ENCODE data around the gene ZCRB1.

Gene ZCRB1

DNA sequence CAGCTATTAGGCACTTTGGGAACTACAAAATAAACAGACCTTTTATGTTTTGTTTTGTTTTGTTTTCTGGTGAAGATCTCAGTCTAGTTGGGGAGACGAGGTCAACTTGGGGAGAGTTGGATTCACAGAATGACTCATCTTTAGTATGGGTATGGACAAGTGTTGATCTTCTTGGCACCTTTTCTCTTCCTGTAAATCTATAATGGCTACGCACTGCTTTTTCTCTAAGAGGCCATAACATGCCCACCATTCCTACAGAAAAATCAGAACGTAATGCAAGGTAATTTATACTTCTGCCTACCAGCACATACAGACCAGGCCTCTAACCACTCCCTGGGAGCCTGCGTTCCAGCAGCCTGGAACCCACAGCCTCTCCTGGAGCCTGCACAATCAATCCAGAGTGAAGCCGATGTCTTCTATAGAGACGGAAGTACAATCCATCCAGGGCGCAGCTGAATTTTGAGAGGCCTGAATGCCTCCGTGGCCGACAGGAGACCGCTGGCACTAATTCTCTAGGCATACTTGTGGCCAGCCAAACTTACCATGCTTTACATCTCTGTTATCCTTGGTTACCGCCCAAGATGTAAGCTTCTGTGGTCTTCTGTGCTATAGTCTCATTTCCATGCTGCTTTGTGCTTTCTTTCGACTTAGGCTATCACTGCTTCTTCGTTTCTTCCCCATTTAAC lies 790 bp upstream of the ZCRB1 start:
- H3K36me3 ChIP-seq (ENCODE audit: control insufficient read depth in 2 of 2, insufficient read depth in 2 of 2, low read length in 2 of 2) = peaks cover 0 to 3% of the 10 kb centered on the region in 2 donors
- H3K9me3 ChIP-seq (ENCODE audit: control insufficient read depth in 2 of 2, low read length in 2 of 2) = no peaks in the 10 kb centered on the region
- H3K27ac ChIP-seq (ENCODE audit: low read length) = peak overlapping the region; percentile 86
- H3K4me1 ChIP-seq (ENCODE audit: control insufficient read depth, insufficient read depth, low read length) = peaks cover 11% of the 10 kb centered on the region
- no peaks in the 10 kb centered on the region for H3K27me3 ChIP-seq (ENCODE audit: control insufficient read depth in 1 of 2, insufficient read depth in 2 of 2, low read length in 2 of 2)
- peak overlapping the region; percentile 88 to 95 for H3K4me3 ChIP-seq (ENCODE audit: low read length in 2 of 2)
- peak overlapping the region; percentile 95 to 96 for H3K9ac ChIP-seq (ENCODE audit: low read length in 2 of 2)

DNA sequence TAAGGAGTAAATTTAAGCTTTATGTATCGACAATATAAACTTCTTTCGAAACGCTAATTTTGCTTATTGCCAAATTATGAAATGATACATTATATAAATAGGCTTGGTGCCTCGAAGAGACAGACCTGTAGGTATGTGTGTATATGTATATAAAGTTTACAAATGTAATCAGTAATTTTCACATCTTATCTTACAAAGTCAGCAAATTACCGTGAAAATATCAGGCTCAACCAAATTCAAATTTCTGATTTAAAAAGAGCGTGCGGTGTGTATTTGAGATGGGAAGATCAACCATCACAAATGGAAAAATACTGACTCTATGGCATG lies 605 bp downstream of the ZCRB1 start:
- H3K27ac ChIP-seq (ENCODE audit: low read length) = peak overlapping the region; percentile 86
- peak overlapping the region; percentile 95 to 96 for H3K9ac ChIP-seq (ENCODE audit: low read length in 2 of 2)
- peaks cover 0 to 8% of the 10 kb centered on the region in 2 donors for H3K36me3 ChIP-seq (ENCODE audit: control insufficient read depth in 2 of 2, insufficient read depth in 2 of 2, low read length in 2 of 2)
- peaks cover 11% of the 10 kb centered on the region for H3K4me1 ChIP-seq (ENCODE audit: control insufficient read depth, insufficient read depth, low read length)
- H3K27me3 ChIP-seq (ENCODE audit: control insufficient read depth in 1 of 2, insufficient read depth in 2 of 2, low read length in 2 of 2) = no peaks in the 10 kb centered on the region
- H3K9me3 ChIP-seq (ENCODE audit: control insufficient read depth in 2 of 2, low read length in 2 of 2) = no peaks in the 10 kb centered on the region
- peak overlapping the region; percentile 88 to 95 for H3K4me3 ChIP-seq (ENCODE audit: low read length in 2 of 2)

DNA sequence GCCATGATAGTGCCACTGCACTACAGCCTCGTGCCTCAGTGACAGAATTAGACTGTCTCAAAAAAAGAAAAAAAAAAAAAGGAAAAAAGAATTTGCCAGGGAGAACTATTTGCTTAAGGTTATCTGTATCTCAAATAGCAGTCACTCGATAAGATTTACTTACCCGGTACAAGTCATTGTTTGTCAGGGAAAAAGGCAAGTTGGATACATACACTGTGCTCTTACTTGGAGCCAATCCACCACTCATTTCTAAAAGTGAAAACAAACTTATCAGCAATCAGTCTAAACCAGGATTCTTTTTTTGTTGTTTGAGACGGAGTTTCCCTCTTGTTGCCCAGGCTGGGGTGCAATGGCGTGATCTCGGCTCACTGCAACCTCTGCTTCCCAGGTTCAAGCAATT lies 2.0 kb downstream of the ZCRB1 start:
- peaks cover 0 to 8% of the 10 kb centered on the region in 2 donors for H3K36me3 ChIP-seq (ENCODE audit: control insufficient read depth in 2 of 2, insufficient read depth in 2 of 2, low read length in 2 of 2)
- H3K9ac ChIP-seq (ENCODE audit: low read length in 2 of 2) = no peak overlapping the region
- H3K9me3 ChIP-seq (ENCODE audit: control insufficient read depth in 2 of 2, low read length in 2 of 2) = no peaks in the 10 kb centered on the region
- H3K4me3 ChIP-seq (ENCODE audit: low read length in 2 of 2) = no peak overlapping the region
- H3K27ac ChIP-seq (ENCODE audit: low read length) = no peak overlapping the region
- H3K4me1 ChIP-seq (ENCODE audit: control insufficient read depth, insufficient read depth, low read length) = peaks cover 11% of the 10 kb centered on the region
- no peaks in the 10 kb centered on the region for H3K27me3 ChIP-seq (ENCODE audit: control insufficient read depth in 1 of 2, insufficient read depth in 2 of 2, low read length in 2 of 2)

DNA sequence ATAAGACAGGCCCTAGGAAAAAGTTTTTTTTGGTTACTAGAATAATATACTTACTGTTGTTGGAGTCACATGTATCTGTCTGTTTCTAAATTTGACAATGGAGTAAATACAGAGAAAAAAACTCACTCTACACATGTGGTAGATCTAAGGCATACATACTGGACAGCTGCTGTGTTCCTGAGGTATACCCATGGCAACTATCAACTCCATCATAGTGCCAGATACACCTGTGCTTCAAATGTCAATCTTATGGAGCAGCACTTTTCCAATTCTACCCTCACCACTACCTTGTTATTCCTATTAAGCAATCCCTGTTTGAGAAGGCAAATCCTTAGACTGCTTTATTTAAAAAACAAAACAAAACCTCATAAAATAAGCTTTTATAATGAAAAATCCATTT lies 3.3 kb downstream of the ZCRB1 start:
- Histone ChIP-seq H3K4me1 (ENCODE audit: control insufficient read depth, insufficient read depth, low read length) (peaks cover 10% of the 10 kb centered on the region), H3K27ac (ENCODE audit: low read length) (no peak overlapping the region), H3K4me3 (ENCODE audit: low read length in 2 of 2) (no peak overlapping the region), H3K27me3 (ENCODE audit: control insufficient read depth in 1 of 2, insufficient read depth in 2 of 2, low read length in 2 of 2) (no peaks in the 10 kb centered on the region), H3K9me3 (ENCODE audit: control insufficient read depth in 2 of 2, low read length in 2 of 2) (no peaks in the 10 kb centered on the region), H3K9ac (ENCODE audit: low read length in 2 of 2) (no peak overlapping the region), H3K36me3 (ENCODE audit: control insufficient read depth in 2 of 2, insufficient read depth in 2 of 2, low read length in 2 of 2) (peaks cover 3 to 8% of the 10 kb centered on the region in 2 donors)

DNA sequence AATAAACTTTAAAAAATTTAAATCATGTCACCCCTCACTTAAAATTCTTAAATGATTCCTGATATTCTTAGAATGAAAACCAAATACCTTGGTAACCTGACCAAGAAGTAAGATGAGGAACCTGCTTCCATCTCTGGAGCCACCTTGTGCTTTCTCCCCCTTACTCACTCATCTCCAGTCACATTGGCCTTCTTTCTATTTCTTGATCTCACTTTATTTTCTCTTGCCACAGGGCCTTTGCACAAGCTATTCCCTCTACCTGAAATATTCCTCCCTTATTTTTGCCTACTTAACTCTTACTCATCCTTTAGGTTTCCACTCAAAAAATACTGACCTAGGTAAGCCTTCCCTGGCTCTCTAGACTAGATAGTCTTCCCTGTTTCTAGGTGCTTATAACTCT lies 5.1 kb downstream of the ZCRB1 start:
- Histone ChIP-seq H3K27me3 (ENCODE audit: control insufficient read depth in 1 of 2, insufficient read depth in 2 of 2, low read length in 2 of 2) (no peaks in the 10 kb centered on the region), H3K9me3 (ENCODE audit: control insufficient read depth in 2 of 2, low read length in 2 of 2) (no peaks in the 10 kb centered on the region), H3K36me3 (ENCODE audit: control insufficient read depth in 2 of 2, insufficient read depth in 2 of 2, low read length in 2 of 2) (peaks cover 3 to 12% of the 10 kb centered on the region in 2 donors), H3K4me1 (ENCODE audit: control insufficient read depth, insufficient read depth, low read length) (no peaks in the 10 kb centered on the region), H3K27ac (ENCODE audit: low read length) (no peak overlapping the region), H3K9ac (ENCODE audit: low read length in 2 of 2) (no peak overlapping the region), H3K4me3 (ENCODE audit: low read length in 2 of 2) (no peak overlapping the region)

- Histone ChIP-seq H3K9ac (ENCODE audit: low read length in 2 of 2) (no peak overlapping the region), H3K9me3 (ENCODE audit: control insufficient read depth in 2 of 2, low read length in 2 of 2) (no peaks in the 10 kb centered on the region), H3K4me1 (ENCODE audit: control insufficient read depth, insufficient read depth, low read length) (no peaks in the 10 kb centered on the region), H3K27me3 (ENCODE audit: control insufficient read depth in 1 of 2, insufficient read depth in 2 of 2, low read length in 2 of 2) (no peaks in the 10 kb centered on the region), H3K36me3 (ENCODE audit: control insufficient read depth in 2 of 2, insufficient read depth in 2 of 2, low read length in 2 of 2) (peaks cover 3 to 15% of the 10 kb centered on the region in 2 donors), H3K27ac (ENCODE audit: low read length) (no peak overlapping the region), H3K4me3 (ENCODE audit: low read length in 2 of 2) (no peak overlapping the region)
Observed at GRCh38 chr12:42315108-42315507, 10.8 kb downstream of the ZCRB1 start.

- Histone ChIP-seq H3K27me3 (ENCODE audit: control insufficient read depth in 1 of 2, insufficient read depth in 2 of 2, low read length in 2 of 2) (no peaks in the 10 kb centered on the region), H3K36me3 (ENCODE audit: control insufficient read depth in 2 of 2, insufficient read depth in 2 of 2, low read length in 2 of 2) (peaks cover 0 to 7% of the 10 kb centered on the region in 2 donors), H3K9me3 (ENCODE audit: control insufficient read depth in 2 of 2, low read length in 2 of 2) (no peaks in the 10 kb centered on the region), H3K4me1 (ENCODE audit: control insufficient read depth, insufficient read depth, low read length) (no peaks in the 10 kb centered on the region), H3K4me3 (ENCODE audit: low read length in 2 of 2) (no peak overlapping the region), H3K27ac (ENCODE audit: low read length) (no peak overlapping the region), H3K9ac (ENCODE audit: low read length in 2 of 2) (no peak overlapping the region)
Observed at GRCh38 chr12:42309996-42310395, 15.9 kb downstream of the ZCRB1 start.

DNA sequence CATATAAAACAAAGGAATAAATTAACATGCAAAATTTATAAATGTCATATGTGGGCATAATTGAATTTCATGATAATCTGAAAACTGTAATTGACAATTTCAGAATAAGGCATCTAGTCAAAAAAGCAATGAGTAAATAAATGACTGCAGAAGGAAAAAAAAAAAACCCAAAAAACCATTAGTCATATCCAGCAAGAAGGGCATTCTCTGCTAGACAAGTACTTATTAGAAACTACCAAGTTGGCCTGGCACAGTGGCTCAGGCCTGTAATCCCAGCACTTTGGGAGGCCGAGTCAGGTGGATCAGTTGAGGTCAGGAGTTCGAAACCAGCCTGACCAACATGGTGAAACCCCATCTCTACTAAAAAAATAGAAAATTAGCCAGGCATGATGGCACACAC lies 17.5 kb downstream of the ZCRB1 start:
- Histone ChIP-seq H3K27me3 (ENCODE audit: control insufficient read depth in 1 of 2, insufficient read depth in 2 of 2, low read length in 2 of 2) (no peaks in the 10 kb centered on the region), H3K9me3 (ENCODE audit: control insufficient read depth in 2 of 2, low read length in 2 of 2) (no peaks in the 10 kb centered on the region), H3K36me3 (ENCODE audit: control insufficient read depth in 2 of 2, insufficient read depth in 2 of 2, low read length in 2 of 2) (peaks cover 0 to 2% of the 10 kb centered on the region in 2 donors), H3K27ac (ENCODE audit: low read length) (no peak overlapping the region), H3K4me3 (ENCODE audit: low read length in 2 of 2) (no peak overlapping the region), H3K4me1 (ENCODE audit: control insufficient read depth, insufficient read depth, low read length) (no peaks in the 10 kb centered on the region), H3K9ac (ENCODE audit: low read length in 2 of 2) (no peak overlapping the region)

- H3K27ac ChIP-seq (ENCODE audit: low read length) = no peak overlapping the region
- no peak overlapping the region for H3K9ac ChIP-seq (ENCODE audit: low read length in 2 of 2)
- H3K27me3 ChIP-seq (ENCODE audit: control insufficient read depth in 1 of 2, insufficient read depth in 2 of 2, low read length in 2 of 2) = no peaks in the 10 kb centered on the region
- no peaks in the 10 kb centered on the region for H3K9me3 ChIP-seq (ENCODE audit: control insufficient read depth in 2 of 2, low read length in 2 of 2)
- H3K4me3 ChIP-seq (ENCODE audit: low read length in 2 of 2) = no peak overlapping the region
- no peaks in the 10 kb centered on the region for H3K4me1 ChIP-seq (ENCODE audit: control insufficient read depth, insufficient read depth, low read length)
- H3K36me3 ChIP-seq (ENCODE audit: control insufficient read depth in 2 of 2, insufficient read depth in 2 of 2, low read length in 2 of 2) = no peaks in the 10 kb centered on the region
Observed at GRCh38 chr12:42306297-42306696, 19.6 kb downstream of the ZCRB1 start.

DNA sequence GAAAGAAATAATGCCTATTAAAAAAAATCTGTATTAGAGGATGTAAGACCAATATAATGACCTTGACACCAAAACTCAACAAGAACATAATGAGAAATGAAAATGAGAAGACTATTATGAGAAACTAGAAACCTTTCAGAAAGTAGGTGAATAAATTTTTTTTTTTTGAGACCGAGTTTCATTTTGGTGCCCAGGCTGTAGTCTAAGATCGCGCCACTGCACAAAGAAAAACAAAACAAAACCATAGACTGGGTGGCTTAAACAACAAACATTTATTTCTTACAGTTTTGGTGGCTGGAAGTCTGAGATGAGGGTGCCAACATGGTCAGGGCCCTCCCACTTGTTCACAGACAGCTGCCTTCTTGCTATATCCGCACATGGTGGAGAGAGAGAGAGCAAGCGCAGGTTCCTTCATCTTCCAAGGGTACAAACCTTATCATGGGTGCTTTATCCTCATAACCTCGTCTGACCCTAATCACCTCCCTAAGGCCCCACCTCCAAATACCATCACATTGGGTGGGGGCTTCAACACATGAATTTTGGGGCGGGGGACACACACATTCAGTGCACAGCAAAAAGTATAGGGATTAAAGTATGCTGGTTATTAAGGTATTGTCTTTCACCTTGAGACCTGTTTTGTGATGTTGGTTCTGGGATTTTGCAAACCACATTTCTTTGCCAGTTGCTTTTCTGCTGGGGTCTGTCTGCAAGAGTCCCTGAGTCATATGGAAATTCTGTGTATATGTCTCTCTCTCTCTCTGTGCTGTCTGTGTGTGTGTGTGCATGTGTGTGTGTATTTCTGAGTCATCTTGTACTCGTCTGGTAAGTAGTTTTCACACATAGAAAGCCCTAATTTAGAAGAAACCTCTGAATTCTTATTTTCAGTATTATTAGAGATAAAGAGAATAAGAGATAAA lies 26.2 kb downstream of the ZCRB1 start:
- Histone ChIP-seq H3K36me3 (ENCODE audit: control insufficient read depth in 2 of 2, insufficient read depth in 2 of 2, low read length in 2 of 2) (no peaks in the 10 kb centered on the region), H3K27me3 (ENCODE audit: control insufficient read depth in 1 of 2, insufficient read depth in 2 of 2, low read length in 2 of 2) (no peaks in the 10 kb centered on the region), H3K4me3 (ENCODE audit: low read length in 2 of 2) (no peak overlapping the region), H3K9me3 (ENCODE audit: control insufficient read depth in 2 of 2, low read length in 2 of 2) (no peaks in the 10 kb centered on the region), H3K27ac (ENCODE audit: low read length) (no peak overlapping the region), H3K9ac (ENCODE audit: low read length in 2 of 2) (no peak overlapping the region), H3K4me1 (ENCODE audit: control insufficient read depth, insufficient read depth, low read length) (no peaks in the 10 kb centered on the region)

GRCh38 chr12:42298887-42299286 lies 27.0 kb downstream of the ZCRB1 start:
- Histone ChIP-seq H3K27me3 (ENCODE audit: control insufficient read depth in 1 of 2, insufficient read depth in 2 of 2, low read length in 2 of 2) (no peaks in the 10 kb centered on the region), H3K4me3 (ENCODE audit: low read length in 2 of 2) (no peak overlapping the region), H3K9ac (ENCODE audit: low read length in 2 of 2) (no peak overlapping the region), H3K27ac (ENCODE audit: low read length) (no peak overlapping the region), H3K9me3 (ENCODE audit: control insufficient read depth in 2 of 2, low read length in 2 of 2) (no peaks in the 10 kb centered on the region), H3K4me1 (ENCODE audit: control insufficient read depth, insufficient read depth, low read length) (no peaks in the 10 kb centered on the region), H3K36me3 (ENCODE audit: control insufficient read depth in 2 of 2, insufficient read depth in 2 of 2, low read length in 2 of 2) (no peaks in the 10 kb centered on the region)

Data from stomach smooth muscle (tissue), 2 donors.